ENCODE results near the gene C15orf39. TPM values are rescaled to one million over a fixed set of nuclear protein-coding genes. Genes with fewer than 3 reads are reported as not detected.

Gene C15orf39
- total and polyA plus RNA-seq, 2 experiments from 2014 or later: 13.4 to 54.1 TPM

DNA sequence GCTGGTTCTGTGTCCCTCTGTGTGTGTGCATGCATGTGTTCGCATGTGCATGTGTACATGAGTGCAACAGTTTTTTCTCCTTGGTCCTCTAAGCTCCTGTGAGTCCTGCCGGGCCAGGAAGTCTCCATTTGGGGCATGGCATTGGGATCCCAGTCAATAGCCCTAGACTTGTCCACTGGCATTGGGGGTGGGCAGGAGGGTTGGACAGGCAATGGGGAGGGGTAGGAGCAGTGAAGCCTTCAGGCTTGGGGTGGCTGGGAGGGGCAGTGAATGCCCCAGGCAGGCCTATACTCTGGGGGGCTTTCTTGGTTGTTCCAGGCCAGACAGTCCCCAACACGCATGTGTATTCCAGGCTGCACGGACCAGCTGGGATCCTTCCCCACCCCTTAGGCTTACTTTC, 15.6 kb upstream of the C15orf39 start:
- TF ChIP-seq, protein P1, sequence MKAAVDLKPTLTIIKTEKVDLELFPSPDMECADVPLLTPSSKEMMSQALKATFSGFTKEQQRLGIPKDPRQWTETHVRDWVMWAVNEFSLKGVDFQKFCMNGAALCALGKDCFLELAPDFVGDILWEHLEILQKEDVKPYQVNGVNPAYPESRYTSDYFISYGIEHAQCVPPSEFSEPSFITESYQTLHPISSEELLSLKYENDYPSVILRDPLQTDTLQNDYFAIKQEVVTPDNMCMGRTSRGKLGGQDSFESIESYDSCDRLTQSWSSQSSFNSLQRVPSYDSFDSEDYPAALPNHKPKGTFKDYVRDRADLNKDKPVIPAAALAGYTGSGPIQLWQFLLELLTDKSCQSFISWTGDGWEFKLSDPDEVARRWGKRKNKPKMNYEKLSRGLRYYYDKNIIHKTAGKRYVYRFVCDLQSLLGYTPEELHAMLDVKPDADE (IDR thresholded peaks at IDR 0.05): no peak
- TF ChIP-seq ZNF331 (CRISPR knock-in tag; IDR thresholded peaks at IDR 0.05; ENCODE audit: low read depth) (no peak), ZNF114 (CRISPR knock-in tag; IDR thresholded peaks at IDR 0.05) (no peak), CREB1 (CRISPR knock-in tag; IDR thresholded peaks at IDR 0.05; ENCODE audit: low read depth) (no peak), CTCF (conservative IDR thresholded peaks at IDR 0.05; ENCODE audit: low read depth in 2 of 2) (no peak), EZH2phosphoT487 (IDR thresholded peaks at IDR 0.05; ENCODE audit: unreplicated experiment) (no peak), NANOG (IDR thresholded peaks at IDR 0.05; ENCODE audit: borderline replicate concordance) (no peak)
- TF ChIP-seq, protein P2, sequence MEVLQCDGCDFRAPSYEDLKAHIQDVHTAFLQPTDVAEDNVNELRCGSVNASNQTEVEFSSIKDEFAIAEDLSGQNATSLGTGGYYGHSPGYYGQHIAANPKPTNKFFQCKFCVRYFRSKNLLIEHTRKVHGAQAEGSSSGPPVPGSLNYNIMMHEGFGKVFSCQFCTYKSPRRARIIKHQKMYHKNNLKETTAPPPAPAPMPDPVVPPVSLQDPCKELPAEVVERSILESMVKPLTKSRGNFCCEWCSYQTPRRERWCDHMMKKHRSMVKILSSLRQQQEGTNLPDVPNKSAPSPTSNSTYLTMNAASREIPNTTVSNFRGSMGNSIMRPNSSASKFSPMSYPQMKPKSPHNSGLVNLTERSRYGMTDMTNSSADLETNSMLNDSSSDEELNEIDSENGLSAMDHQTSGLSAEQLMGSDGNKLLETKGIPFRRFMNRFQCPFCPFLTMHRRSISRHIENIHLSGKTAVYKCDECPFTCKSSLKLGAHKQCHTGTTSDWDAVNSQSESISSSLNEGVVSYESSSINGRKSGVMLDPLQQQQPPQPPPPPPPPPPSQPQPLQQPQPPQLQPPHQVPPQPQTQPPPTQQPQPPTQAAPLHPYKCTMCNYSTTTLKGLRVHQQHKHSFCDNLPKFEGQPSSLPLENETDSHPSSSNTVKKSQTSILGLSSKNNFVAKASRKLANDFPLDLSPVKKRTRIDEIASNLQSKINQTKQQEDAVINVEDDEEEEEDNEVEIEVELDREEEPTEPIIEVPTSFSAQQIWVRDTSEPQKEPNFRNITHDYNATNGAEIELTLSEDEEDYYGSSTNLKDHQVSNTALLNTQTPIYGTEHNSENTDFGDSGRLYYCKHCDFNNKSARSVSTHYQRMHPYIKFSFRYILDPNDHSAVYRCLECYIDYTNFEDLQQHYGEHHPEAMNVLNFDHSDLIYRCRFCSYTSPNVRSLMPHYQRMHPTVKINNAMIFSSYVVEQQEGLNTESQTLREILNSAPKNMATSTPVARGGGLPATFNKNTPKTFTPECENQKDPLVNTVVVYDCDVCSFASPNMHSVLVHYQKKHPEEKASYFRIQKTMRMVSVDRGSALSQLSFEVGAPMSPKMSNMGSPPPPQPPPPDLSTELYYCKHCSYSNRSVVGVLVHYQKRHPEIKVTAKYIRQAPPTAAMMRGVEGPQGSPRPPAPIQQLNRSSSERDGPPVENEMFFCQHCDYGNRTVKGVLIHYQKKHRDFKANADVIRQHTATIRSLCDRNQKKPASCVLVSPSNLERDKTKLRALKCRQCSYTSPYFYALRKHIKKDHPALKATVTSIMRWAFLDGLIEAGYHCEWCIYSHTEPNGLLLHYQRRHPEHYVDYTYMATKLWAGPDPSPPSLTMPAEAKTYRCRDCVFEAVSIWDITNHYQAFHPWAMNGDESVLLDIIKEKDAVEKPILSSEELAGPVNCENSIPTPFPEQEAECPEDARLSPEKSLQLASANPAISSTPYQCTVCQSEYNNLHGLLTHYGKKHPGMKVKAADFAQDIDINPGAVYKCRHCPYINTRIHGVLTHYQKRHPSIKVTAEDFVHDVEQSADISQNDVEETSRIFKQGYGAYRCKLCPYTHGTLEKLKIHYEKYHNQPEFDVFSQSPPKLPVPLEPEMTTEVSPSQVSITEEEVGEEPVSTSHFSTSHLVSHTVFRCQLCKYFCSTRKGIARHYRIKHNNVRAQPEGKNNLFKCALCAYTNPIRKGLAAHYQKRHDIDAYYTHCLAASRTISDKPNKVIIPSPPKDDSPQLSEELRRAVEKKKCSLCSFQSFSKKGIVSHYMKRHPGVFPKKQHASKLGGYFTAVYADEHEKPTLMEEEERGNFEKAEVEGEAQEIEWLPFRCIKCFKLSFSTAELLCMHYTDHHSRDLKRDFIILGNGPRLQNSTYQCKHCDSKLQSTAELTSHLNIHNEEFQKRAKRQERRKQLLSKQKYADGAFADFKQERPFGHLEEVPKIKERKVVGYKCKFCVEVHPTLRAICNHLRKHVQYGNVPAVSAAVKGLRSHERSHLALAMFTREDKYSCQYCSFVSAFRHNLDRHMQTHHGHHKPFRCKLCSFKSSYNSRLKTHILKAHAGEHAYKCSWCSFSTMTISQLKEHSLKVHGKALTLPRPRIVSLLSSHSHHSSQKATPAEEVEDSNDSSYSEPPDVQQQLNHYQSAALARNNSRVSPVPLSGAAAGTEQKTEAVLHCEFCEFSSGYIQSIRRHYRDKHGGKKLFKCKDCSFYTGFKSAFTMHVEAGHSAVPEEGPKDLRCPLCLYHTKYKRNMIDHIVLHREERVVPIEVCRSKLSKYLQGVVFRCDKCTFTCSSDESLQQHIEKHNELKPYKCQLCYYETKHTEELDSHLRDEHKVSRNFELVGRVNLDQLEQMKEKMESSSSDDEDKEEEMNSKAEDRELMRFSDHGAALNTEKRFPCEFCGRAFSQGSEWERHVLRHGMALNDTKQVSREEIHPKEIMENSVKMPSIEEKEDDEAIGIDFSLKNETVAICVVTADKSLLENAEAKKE (CRISPR knock-in tag; IDR thresholded peaks at IDR 0.05): no peak
- H3K9me3 Mint-ChIP-seq: peaks cover 18% of the 10 kb centered on the region
- no peaks in the 10 kb centered on the region for H3K9me2 ChIP-seq (ENCODE audit: insufficient read depth)
- no peak overlapping the region for H3K4me3 Mint-ChIP-seq
- no peaks in the 10 kb centered on the region for H3K27me3 ChIP-seq (ENCODE audit: insufficient read depth)
- ATAC-seq (no peak), DNase-seq (ENCODE audit: low spot score) (no peak)
- no peak overlapping the region for H3K27ac Mint-ChIP-seq
- peaks cover 18% of the 10 kb centered on the region; the same call in 1 of the 2 replicates for H3K4me1 ChIP-seq (ENCODE audit: insufficient read depth)
- H4K20me1 ChIP-seq (replicated peaks; ENCODE audit: insufficient read depth): no peaks in the 10 kb centered on the region
- no peaks in the 10 kb centered on the region; the same call in 1 of the 2 replicates for H3K36me3 ChIP-seq (ENCODE audit: insufficient read depth)
- H3K27me3 Mint-ChIP-seq (ENCODE audit: insufficient read depth, low read depth, poor library complexity): peaks cover 8% of the 10 kb centered on the region
- H3K36me3 Mint-ChIP-seq (ENCODE audit: low read depth): peaks cover 11% of the 10 kb centered on the region
- no peaks in the 10 kb centered on the region for H3K79me2 ChIP-seq (replicated peaks; ENCODE audit: insufficient read depth)
- H3K4me3 ChIP-seq: no peak overlapping the region
- H3F3A ChIP-seq (replicated peaks; ENCODE audit: low read depth): 0 out of 2 replicates have a peak, but pooled peaks cover 4% of the 10 kb centered on the region
- no peak overlapping the region for H3K4me2 ChIP-seq
- no peak overlapping the region for H2AFZ ChIP-seq
- H3K4me1 Mint-ChIP-seq: peaks cover 14% of the 10 kb centered on the region
- H3K27ac ChIP-seq (ENCODE audit: low read depth): no peak overlapping the region

Measured in GM23338 (cell line).